Measurements from ENCODE around the gene PCK1. TPM values are rescaled to one million over a fixed set of nuclear protein-coding genes. Genes with fewer than 3 reads are reported as not detected.

Gene PCK1
- total RNA-seq, 4 donors from 2014 or later: 0.56 to 3.4 (median 2.2) TPM

DNA sequence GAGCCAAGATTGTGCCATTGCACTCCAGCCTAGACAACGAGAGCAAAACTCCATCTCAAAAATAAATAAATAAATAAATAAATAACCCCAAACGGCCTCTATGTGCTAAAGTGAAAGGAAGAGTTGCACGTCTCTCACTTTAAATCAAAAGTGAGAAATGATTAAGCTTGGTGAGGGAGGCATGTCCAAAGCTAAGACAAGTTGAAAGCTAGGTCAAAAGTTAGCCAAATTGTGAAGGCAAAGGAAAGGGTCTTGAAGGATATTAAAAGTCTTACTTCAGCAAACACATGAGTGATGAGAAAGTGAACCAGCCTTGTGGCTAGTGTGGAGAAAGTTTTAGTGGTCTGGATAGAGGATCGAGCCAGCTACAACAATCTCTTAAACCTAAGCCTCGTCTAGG lies 45.0 kb downstream of the PCK1 start:
- 74 to 82% methylated on average over 5 of the region's 5 CpGs for WGBS, 2 donors
- intact Hi-C loops (cut with DNase I): no loop called here
- TF ChIP-seq, protein P1, sequence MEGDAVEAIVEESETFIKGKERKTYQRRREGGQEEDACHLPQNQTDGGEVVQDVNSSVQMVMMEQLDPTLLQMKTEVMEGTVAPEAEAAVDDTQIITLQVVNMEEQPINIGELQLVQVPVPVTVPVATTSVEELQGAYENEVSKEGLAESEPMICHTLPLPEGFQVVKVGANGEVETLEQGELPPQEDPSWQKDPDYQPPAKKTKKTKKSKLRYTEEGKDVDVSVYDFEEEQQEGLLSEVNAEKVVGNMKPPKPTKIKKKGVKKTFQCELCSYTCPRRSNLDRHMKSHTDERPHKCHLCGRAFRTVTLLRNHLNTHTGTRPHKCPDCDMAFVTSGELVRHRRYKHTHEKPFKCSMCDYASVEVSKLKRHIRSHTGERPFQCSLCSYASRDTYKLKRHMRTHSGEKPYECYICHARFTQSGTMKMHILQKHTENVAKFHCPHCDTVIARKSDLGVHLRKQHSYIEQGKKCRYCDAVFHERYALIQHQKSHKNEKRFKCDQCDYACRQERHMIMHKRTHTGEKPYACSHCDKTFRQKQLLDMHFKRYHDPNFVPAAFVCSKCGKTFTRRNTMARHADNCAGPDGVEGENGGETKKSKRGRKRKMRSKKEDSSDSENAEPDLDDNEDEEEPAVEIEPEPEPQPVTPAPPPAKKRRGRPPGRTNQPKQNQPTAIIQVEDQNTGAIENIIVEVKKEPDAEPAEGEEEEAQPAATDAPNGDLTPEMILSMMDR (IDR thresholded peaks at IDR 0.05): no peak
- no peak for TF ChIP-seq POLR2A (IDR thresholded peaks at IDR 0.05)
- no peak for DNase-seq
- Histone ChIP-seq H3K27ac (no peak overlapping the region), H3K27me3 (no peaks in the 10 kb centered on the region), H3K36me3 (no peaks in the 10 kb centered on the region), H3K9me3 (no peaks in the 10 kb centered on the region), H3K4me1 (no peaks in the 10 kb centered on the region), H3K4me3 (replicated peaks in 1 of 3) (no peak overlapping the region)

DNA sequence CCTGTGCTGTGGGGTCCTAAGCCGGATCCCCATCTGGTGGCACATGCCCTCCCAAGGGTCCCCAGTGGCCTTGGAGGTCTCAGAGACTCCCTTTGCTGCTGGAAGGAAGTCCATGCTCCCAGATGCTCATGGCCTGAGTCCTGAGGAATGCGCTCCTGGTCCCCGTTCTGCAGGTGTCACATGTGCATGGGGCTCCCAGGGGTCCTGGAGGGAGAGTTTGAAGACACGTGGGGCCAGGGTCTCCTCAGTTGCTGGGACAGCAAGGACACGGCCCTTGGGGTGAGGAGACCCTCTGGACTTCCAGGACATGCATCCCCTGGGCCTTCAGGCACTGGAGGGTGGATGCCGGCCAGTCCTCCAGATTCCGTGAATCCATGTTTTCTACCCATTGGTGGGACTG lies 47.6 kb downstream of the PCK1 start:
- H3K4me1 ChIP-seq: no peaks in the 10 kb centered on the region
- H3K27ac ChIP-seq: no peak overlapping the region
- WGBS, 2 donors: 83 to 89% methylated on average over 5 to 7 of the region's 7 CpGs
- H3K4me3 ChIP-seq (replicated peaks in 1 of 3): no peak overlapping the region
- DNase-seq: no peak
- TF ChIP-seq, protein P1 (IDR thresholded peaks at IDR 0.05): no peak
- TF ChIP-seq POLR2A (IDR thresholded peaks at IDR 0.05): no peak
- intact Hi-C loops (cut with DNase I): no loop called here
- no peaks in the 10 kb centered on the region for H3K36me3 ChIP-seq
- no peaks in the 10 kb centered on the region for H3K27me3 ChIP-seq
- H3K9me3 ChIP-seq: no peaks in the 10 kb centered on the region

GRCh38 chr20:57609086-57609841 lies 48.4 kb downstream of the PCK1 start:
- Histone ChIP-seq H3K27ac (no peak overlapping the region), H3K4me3 (replicated peaks in 1 of 3) (no peak overlapping the region), H3K9me3 (no peaks in the 10 kb centered on the region), H3K4me1 (no peaks in the 10 kb centered on the region), H3K27me3 (no peaks in the 10 kb centered on the region), H3K36me3 (no peaks in the 10 kb centered on the region)
- TF ChIP-seq POLR2A (IDR thresholded peaks at IDR 0.05): no peak
- TF ChIP-seq, protein P1 (IDR thresholded peaks at IDR 0.05): no peak
- intact Hi-C loops (cut with DNase I): no loop called here
- 69 to 79% methylated on average over 9 to 13 of the region's 16 CpGs for WGBS, 2 donors
- no peak for DNase-seq

DNA sequence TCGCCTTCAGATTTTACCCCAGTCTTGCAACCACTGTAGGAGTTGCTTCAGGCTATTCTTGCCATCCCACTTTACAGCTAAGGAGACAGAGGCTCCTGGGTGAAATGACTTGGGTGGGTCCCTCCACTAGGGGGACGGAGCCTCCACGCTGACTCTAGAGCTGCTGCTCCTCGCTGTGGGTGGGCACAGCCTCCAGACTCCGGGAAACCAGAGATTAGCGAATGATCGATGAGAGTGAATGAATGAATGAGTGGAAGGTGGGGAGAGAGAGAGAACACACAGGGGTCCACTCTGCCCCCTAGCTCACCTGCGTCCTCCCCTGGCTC lies 48.9 kb downstream of the PCK1 start:
- DNase-seq: no peak
- H3K27ac ChIP-seq: no peak overlapping the region
- intact Hi-C loops (cut with DNase I): no loop called here

More for the DNA sequence above, 48.9 kb downstream of the PCK1 start:
- H3K9me3 ChIP-seq: no peaks in the 10 kb centered on the region
- H3K4me1 ChIP-seq: no peaks in the 10 kb centered on the region
- TF ChIP-seq POLR2A (IDR thresholded peaks at IDR 0.05): no peak
- TF ChIP-seq, protein P1 (IDR thresholded peaks at IDR 0.05): no peak
- 85 to 90% methylated on average over 8 of the region's 8 CpGs for WGBS, 2 donors
- no peak overlapping the region for H3K4me3 ChIP-seq (replicated peaks in 1 of 3)
- H3K36me3 ChIP-seq: no peaks in the 10 kb centered on the region
- no peaks in the 10 kb centered on the region for H3K27me3 ChIP-seq
